Natural killer cell (primary cell): ENCODE results near the gene ARL15. TPM values are rescaled to one million over a fixed set of nuclear protein-coding genes. Genes with fewer than 3 reads are reported as not detected.

ENCODE experiments used
- ATAC-seq, 3 donors: fragments of 150-1000 bp in 2 of 3; fragments of 200-7000 bp in 1 of 3; cut with Tn5 transposase; 1 replicate in 1 of 3; 2 replicates in 2 of 3; pipeline ENCODE4 v1.10.0; 2021; ENCODE audit warnings: mild to moderate bottlenecking in 2 of 3, moderate library complexity in 2 of 3
- DNase-seq, 2 donors: peaks; one replicate each; pipeline versions ENCODE4 v3.0.0 to v3.0.0-alpha.2; 2013 to 2021; ENCODE audit warnings: mixed read lengths in 1 of 2
- H3K27ac ChIP-seq: one replicate; pipeline ENCODE4 v1.5.1; 2013; ENCODE audit warnings: mild to moderate bottlenecking, low read length
- H3K27me3 ChIP-seq: one replicate; pipeline ENCODE4 v1.6.1; 2013; ENCODE audit warnings: low read length; ENCODE audit not compliant: control insufficient read depth, insufficient read depth
- H3K36me3 ChIP-seq: one replicate; pipeline ENCODE4 v1.6.1; 2013; ENCODE audit warnings: low read length; ENCODE audit not compliant: control insufficient read depth, insufficient read depth
- H3K4me1 ChIP-seq: one replicate; pipeline ENCODE4 v1.6.1; 2013; ENCODE audit warnings: low read length; ENCODE audit not compliant: control insufficient read depth, insufficient read depth
- H3K4me3 ChIP-seq: one replicate; pipeline ENCODE4 v1.5.1; 2013; ENCODE audit warnings: low read length
- H3K9me3 ChIP-seq: one replicate; pipeline ENCODE4 v1.6.1; 2013; ENCODE audit warnings: low read length; ENCODE audit not compliant: control insufficient read depth, insufficient read depth
- H3K27ac Mint-ChIP-seq, 2 donors: one replicate each; pipeline ENCODE4 v1.8.0; 2022; ENCODE audit warnings: mild to moderate bottlenecking in 2 of 2, mixed read lengths in 2 of 2, moderate library complexity in 1 of 2
- H3K27me3 Mint-ChIP-seq, 2 donors: one replicate each; pipeline ENCODE4 v1.8.0; 2022; ENCODE audit warnings: low read depth in 2 of 2, mixed read lengths in 2 of 2
- H3K36me3 Mint-ChIP-seq: one replicate; pipeline ENCODE4 v1.8.0; 2022; ENCODE audit warnings: mixed read lengths
- H3K4me1 Mint-ChIP-seq, 2 donors: one replicate each; pipeline ENCODE4 v1.8.0; 2022; ENCODE audit warnings: mixed read lengths in 2 of 2
- H3K4me3 Mint-ChIP-seq: one replicate; pipeline ENCODE4 v1.8.0; 2022; ENCODE audit warnings: mild to moderate bottlenecking, moderate library complexity, mixed read lengths
- H3K9me3 Mint-ChIP-seq, 2 donors: one replicate each; pipeline ENCODE4 v1.8.0; 2022; ENCODE audit warnings: mixed read lengths in 2 of 2
- CTCF ChIP-seq: fragments of 200-600 bp; IDR thresholded peaks from one replicate; pipeline ENCODE4 v1.8.0; 2022; ENCODE audit warnings: antibody characterized with exemption
- WGBS: methylation state at CpG from one replicate; pipeline ENCODE4 v1.1.7; 2013; ENCODE audit warnings: missing lambda C conversion rate; ENCODE audit not compliant: insufficient coverage; 5-methylcytosine and 5-hydroxymethylcytosine counted together
- intact Hi-C: fragments of 100-400 bp; cut with micrococcal nuclease; formaldehyde crosslinking; loops from one replicate; pipeline ENCODE4 v1.14.2; 2022
- total RNA-seq, 4 donors: library from RNA; stranded (reverse); fragments of 120-200 nt in 1 of 4; gene quantifications; one replicate each; pipeline versions ENCODE4 v1.2.3 to v1.2.4, GENCODE V29; 2013 to 2022

Gene ARL15
- total RNA-seq, 3 donors from 2014 or later (not counting 1 experiment from before 2014, with no cell fraction given), result 28.9 to 35.1 (median 33.1) TPM

- DNase-seq, result peak in 1 of 2 donors; percentile 16
- Mint-ChIP-seq H3K4me3 (no peak overlapping the region), H3K27ac (no peak overlapping the region), H3K36me3 (no peaks in the 10 kb centered on the region), H3K27me3 (no peaks in the 10 kb centered on the region), H3K4me1 (peaks cover 11 to 14% of the 10 kb centered on the region in 2 donors), H3K9me3 (no peaks in the 10 kb centered on the region)
- ATAC-seq, result peak in 2 of 3 donors; percentile 34 to 49
- Histone ChIP-seq H3K36me3 (no peaks in the 10 kb centered on the region), H3K9me3 (no peaks in the 10 kb centered on the region), H3K27ac (no peak overlapping the region), H3K4me1 (no peaks in the 10 kb centered on the region), H3K27me3 (no peaks in the 10 kb centered on the region), H3K4me3 (no peak overlapping the region)
- intact Hi-C loops, result no loop called here
- no CpG with 5 or more reads among the region's 2 CpGs for WGBS
- TF ChIP-seq CTCF, result peak; percentile 49
Measured at GRCh38 chr5:54234304-54234933, 76.0 kb downstream of the ARL15 start.

DNA sequence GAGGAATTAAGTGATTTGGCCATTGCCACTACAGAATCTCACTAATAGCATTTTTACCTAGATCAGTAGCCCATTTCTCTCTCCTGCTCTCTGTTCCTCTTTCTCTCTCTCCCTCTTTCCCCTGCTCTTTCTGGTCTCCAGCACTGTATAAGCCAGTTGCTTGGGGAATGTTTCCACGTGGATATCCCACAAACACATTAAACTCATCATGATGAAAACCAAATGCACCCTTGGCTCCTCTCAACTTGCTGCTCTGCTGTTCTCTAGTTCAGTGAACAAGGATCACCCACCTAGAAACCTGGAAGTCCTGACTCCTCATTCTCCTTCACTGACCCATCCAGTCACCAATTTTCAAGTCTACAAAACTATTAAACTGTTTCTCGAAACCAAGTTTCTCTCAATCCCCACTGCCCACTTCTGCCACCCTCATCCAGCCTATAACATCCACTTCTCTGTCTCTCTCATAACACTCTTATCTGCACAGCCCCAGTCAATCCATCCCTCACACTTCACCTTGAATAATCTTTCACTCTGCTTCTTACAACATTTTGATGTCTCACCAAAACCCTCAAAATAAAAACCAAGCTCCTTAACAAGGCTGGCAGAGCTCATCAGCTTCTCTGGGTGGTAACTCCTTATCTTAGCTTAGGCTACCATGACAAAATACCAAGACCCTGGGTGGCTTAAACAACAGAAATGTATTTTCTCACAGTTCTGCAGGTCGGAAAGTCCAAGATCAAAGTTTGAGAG, 79.3 kb downstream of the ARL15 start:
- Histone ChIP-seq H3K9me3 (no peaks in the 10 kb centered on the region), H3K27ac (no peak overlapping the region), H3K27me3 (no peaks in the 10 kb centered on the region), H3K4me3 (no peak overlapping the region), H3K4me1 (no peaks in the 10 kb centered on the region), H3K36me3 (no peaks in the 10 kb centered on the region)
- DNase-seq (no peak), ATAC-seq (no peak)
- Mint-ChIP-seq H3K4me1 (peaks cover 22 to 25% of the 10 kb centered on the region in 2 donors), H3K36me3 (no peaks in the 10 kb centered on the region), H3K27ac (no peak overlapping the region), H3K4me3 (no peak overlapping the region), H3K9me3 (no peaks in the 10 kb centered on the region), H3K27me3 (no peaks in the 10 kb centered on the region)
- intact Hi-C loops, result no loop called here
- 83% methylated on average over 3 of the region's 3 CpGs for WGBS
- no peak for TF ChIP-seq CTCF

GRCh38 chr5:54229041-54229780, 81.2 kb downstream of the ARL15 start:
- DNase-seq (peak; percentile 57 to 77), ATAC-seq (peak; percentile 77 to 96 (median 91))
- Histone ChIP-seq H3K27me3 (no peaks in the 10 kb centered on the region), H3K27ac (no peak overlapping the region), H3K9me3 (no peaks in the 10 kb centered on the region), H3K4me3 (no peak overlapping the region), H3K36me3 (no peaks in the 10 kb centered on the region), H3K4me1 (no peaks in the 10 kb centered on the region)
- H3K27me3 Mint-ChIP-seq, result no peaks in the 10 kb centered on the region
- peaks cover 37 to 39% of the 10 kb centered on the region in 2 donors for H3K4me1 Mint-ChIP-seq
- intact Hi-C loops, result loop anchor here (1.0 to 10.0 kb wide), 2 partner anchors 754 to 1281 kb away; no protein-coding TSS in a partner anchor
- no peaks in the 10 kb centered on the region for H3K36me3 Mint-ChIP-seq
- no peaks in the 10 kb centered on the region for H3K9me3 Mint-ChIP-seq
- 22% methylated on average over 5 of the region's 6 CpGs for WGBS
- peak; percentile 93 for TF ChIP-seq CTCF
- H3K27ac Mint-ChIP-seq, result no peak overlapping the region
- H3K4me3 Mint-ChIP-seq, result no peak overlapping the region
